Endothelial cell (in vitro differentiated cells): ENCODE data around the gene RBFOX2. TPM values are rescaled to one million over a fixed set of nuclear protein-coding genes. Genes with fewer than 3 reads are reported as not detected.

ENCODE experiments used
- DNase-seq: peaks from one replicate; pipeline ENCODE4 v3.0.0; 2021; ENCODE audit warnings: low spot score
- H3K27ac Mint-ChIP-seq: one replicate; pipeline ENCODE4 v1.8.0; 2021; ENCODE audit warnings: mixed read lengths, inconsistent platforms; ENCODE audit not compliant: unreplicated experiment
- H3K27me3 Mint-ChIP-seq: one replicate; pipeline ENCODE4 v1.8.0; 2021; ENCODE audit warnings: mild to moderate bottlenecking, moderate library complexity, mixed read lengths, inconsistent platforms; ENCODE audit not compliant: unreplicated experiment
- H3K36me3 Mint-ChIP-seq: one replicate; pipeline ENCODE4 v1.8.0; 2021; ENCODE audit warnings: mild to moderate bottlenecking, low read depth, mixed read lengths, inconsistent platforms; ENCODE audit not compliant: unreplicated experiment
- H3K4me1 Mint-ChIP-seq: one replicate; pipeline ENCODE4 v1.8.0; 2021; ENCODE audit warnings: mild to moderate bottlenecking, mixed read lengths, inconsistent platforms; ENCODE audit not compliant: unreplicated experiment
- H3K4me3 Mint-ChIP-seq: one replicate; pipeline ENCODE4 v1.8.0; 2021; ENCODE audit warnings: mild to moderate bottlenecking, mixed read lengths, inconsistent platforms; ENCODE audit not compliant: unreplicated experiment
- H3K9me3 Mint-ChIP-seq: one replicate; pipeline ENCODE4 v1.8.0; 2021; ENCODE audit warnings: mixed read lengths, inconsistent platforms; ENCODE audit not compliant: unreplicated experiment
- total RNA-seq: library from RNA; stranded (reverse); fragmentation: NEBNext Ultra II Directional; extraction: Animal tissue kit (Norgen Biotek cat#: 25700); gene quantifications from one replicate; pipeline ENCODE4 v1.2.1, GENCODE V29; 2021; ENCODE audit not compliant: unreplicated experiment
- TF ChIP-seq, protein P1 (sequence below): fragments of 200-600 bp; sonication (generic); IDR thresholded peaks from one replicate; pipeline ENCODE4 v1.5.0; 2021; ENCODE audit warnings: antibody characterized with exemption; ENCODE audit not compliant: unreplicated experiment

The RBFOX2 gene
- total RNA-seq, 1 donor from 2014 or later = 228 TPM

DNA sequence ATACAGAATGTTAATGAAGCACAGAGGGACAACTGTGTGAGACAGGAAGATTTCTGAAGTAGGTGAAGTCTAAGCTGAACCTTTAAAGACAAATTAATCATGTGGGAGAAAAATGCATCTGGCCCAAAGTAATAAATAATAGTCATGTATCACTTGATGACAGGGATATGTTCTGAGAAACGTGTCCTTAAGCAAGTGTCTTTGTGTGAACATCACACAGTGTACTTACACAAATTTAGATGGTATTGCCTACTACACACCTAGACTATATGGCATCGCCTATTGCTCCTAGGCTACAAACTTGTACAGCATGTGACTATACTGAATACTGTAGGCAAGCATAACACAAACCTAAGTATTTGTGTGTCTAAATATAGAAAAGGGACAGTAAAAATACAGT, 198.3 kb downstream of the RBFOX2 start:
- Mint-ChIP-seq H3K27me3 (no peaks in the 10 kb centered on the region), H3K4me3 (no peak overlapping the region), H3K36me3 (peaks cover 5% of the 10 kb centered on the region), H3K9me3 (no peaks in the 10 kb centered on the region), H3K4me1 (peaks cover 62% of the 10 kb centered on the region), H3K27ac (no peak overlapping the region)
- DNase-seq = no peak
- TF ChIP-seq, protein P1, sequence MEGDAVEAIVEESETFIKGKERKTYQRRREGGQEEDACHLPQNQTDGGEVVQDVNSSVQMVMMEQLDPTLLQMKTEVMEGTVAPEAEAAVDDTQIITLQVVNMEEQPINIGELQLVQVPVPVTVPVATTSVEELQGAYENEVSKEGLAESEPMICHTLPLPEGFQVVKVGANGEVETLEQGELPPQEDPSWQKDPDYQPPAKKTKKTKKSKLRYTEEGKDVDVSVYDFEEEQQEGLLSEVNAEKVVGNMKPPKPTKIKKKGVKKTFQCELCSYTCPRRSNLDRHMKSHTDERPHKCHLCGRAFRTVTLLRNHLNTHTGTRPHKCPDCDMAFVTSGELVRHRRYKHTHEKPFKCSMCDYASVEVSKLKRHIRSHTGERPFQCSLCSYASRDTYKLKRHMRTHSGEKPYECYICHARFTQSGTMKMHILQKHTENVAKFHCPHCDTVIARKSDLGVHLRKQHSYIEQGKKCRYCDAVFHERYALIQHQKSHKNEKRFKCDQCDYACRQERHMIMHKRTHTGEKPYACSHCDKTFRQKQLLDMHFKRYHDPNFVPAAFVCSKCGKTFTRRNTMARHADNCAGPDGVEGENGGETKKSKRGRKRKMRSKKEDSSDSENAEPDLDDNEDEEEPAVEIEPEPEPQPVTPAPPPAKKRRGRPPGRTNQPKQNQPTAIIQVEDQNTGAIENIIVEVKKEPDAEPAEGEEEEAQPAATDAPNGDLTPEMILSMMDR = no peak

DNA sequence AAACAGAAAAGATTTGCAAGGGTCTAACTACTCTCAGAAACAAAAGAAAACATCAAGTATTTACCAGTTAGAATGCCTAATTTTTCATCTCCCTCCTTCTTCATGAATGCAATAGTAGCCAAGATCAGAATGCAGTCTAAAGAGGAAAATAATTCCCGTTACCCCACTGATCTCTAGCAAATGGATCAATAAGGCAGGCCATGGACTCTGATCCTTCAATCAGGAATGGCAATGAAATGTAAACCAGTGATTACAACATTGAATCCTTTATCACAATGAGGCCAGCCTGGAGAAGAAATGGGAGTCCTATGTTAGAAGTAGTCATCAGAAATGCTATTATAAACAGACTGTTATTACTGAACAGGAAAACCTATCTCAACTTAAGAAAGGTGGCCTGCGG, 204.4 kb downstream of the RBFOX2 start:
- peaks cover 19% of the 10 kb centered on the region for H3K36me3 Mint-ChIP-seq
- TF ChIP-seq, protein P1 = no peak
- DNase-seq = no peak
- peaks cover 51% of the 10 kb centered on the region for H3K4me1 Mint-ChIP-seq
- H3K27me3 Mint-ChIP-seq = peaks cover 4% of the 10 kb centered on the region
- no peaks in the 10 kb centered on the region for H3K9me3 Mint-ChIP-seq
- no peak overlapping the region for H3K4me3 Mint-ChIP-seq
- H3K27ac Mint-ChIP-seq = no peak overlapping the region

DNA sequence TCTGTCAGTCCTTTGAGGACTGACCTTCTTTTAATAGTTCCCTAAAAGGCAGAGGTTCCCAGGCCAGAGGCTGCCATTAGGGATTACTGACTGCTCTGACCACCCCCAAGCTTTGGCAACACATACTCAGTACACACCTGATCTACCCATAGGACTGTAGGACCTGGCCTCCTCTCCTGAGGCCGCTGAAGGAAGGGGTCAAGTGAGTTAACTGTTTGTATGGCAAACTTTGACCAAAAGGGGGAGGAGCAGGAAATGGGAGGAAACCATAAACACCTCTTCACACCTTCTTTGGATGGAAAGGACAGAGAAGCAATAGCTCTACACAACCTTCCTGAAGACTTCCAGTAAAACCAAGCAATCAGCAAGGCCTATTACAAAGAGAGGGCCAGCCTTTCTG, 207.0 kb downstream of the RBFOX2 start:
- Mint-ChIP-seq H3K4me1 (peaks cover 34% of the 10 kb centered on the region), H3K9me3 (no peaks in the 10 kb centered on the region), H3K4me3 (no peak overlapping the region), H3K27ac (no peak overlapping the region), H3K27me3 (peaks cover 4% of the 10 kb centered on the region), H3K36me3 (peaks cover 19% of the 10 kb centered on the region)
- no peak for DNase-seq
- TF ChIP-seq, protein P1 = no peak

DNA sequence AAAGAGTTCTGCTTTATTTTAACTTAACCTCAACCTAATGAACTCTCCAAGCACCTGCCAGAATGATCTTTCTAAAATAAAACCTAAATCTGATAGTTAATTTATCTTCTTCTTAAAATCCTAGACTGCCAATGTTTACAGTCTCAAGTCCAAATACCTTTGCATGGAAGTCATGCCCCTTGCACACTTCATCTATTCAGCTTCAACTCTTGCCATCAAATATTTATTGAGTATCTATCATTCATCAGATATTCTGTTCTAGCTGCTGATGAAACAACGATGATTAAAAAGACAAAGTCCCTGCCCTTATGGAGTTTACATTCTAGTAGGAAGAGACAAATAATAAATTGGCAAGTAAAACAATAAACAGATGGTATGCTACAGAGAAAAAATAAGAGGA, 209.2 kb downstream of the RBFOX2 start:
- no peak overlapping the region for H3K4me3 Mint-ChIP-seq
- no peaks in the 10 kb centered on the region for H3K9me3 Mint-ChIP-seq
- TF ChIP-seq, protein P1 = no peak
- peaks cover 4% of the 10 kb centered on the region for H3K27me3 Mint-ChIP-seq
- DNase-seq = no peak
- peaks cover 19% of the 10 kb centered on the region for H3K36me3 Mint-ChIP-seq
- no peak overlapping the region for H3K27ac Mint-ChIP-seq
- peaks cover 27% of the 10 kb centered on the region for H3K4me1 Mint-ChIP-seq

DNA sequence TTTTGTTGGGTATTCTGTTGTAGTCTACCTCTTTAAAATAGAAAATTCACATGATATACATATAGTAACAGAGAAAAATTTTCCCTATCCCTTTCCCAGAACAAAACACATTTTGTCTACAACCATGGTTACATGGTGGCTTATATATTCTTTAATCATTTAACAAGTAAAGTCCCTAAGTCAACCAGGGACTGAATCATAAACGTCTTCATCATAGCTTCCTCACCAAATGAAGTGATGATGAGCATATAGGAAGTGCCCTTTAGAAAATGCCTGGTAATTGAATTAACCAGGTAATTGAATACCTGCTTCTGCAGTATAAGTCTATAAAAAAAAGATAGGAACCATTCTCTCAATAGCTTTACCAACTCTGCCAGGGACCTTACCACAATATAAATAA, 209.7 kb downstream of the RBFOX2 start:
- no peak overlapping the region for H3K4me3 Mint-ChIP-seq
- H3K27ac Mint-ChIP-seq = no peak overlapping the region

More for the DNA sequence above, 209.7 kb downstream of the RBFOX2 start:
- Mint-ChIP-seq H3K36me3 (peaks cover 16% of the 10 kb centered on the region), H3K9me3 (no peaks in the 10 kb centered on the region), H3K4me1 (peaks cover 26% of the 10 kb centered on the region), H3K27me3 (peaks cover 4% of the 10 kb centered on the region)
- TF ChIP-seq, protein P1 = no peak
- no peak for DNase-seq
